B cell (primary cell): ENCODE measurements around the gene AFF3. TPM values are rescaled to one million over a fixed set of nuclear protein-coding genes. Genes with fewer than 3 reads are reported as not detected.

Experiments used
- ATAC-seq: fragments of 200-7000 bp; cut with Tn5 transposase; one replicate; pipeline ENCODE4 v1.10.0; 2021; ENCODE audit warnings: low read depth, mild to moderate bottlenecking, moderate number of reproducible peaks, moderate library complexity
- CTCF ChIA-PET: fragments of 350-600 bp; sonication (Branson Sonifier 250); formaldehyde crosslinking; loops from one replicate; lab custom pipeline; 2021; ENCODE audit warnings: antibody characterized with exemption, inconsistent platforms; lab: Charles Lee
- POLR2A ChIA-PET: fragments of 350-600 bp; sonication (Branson Sonifier 250); formaldehyde crosslinking; loops from one replicate; lab custom pipeline; 2021; ENCODE audit warnings: antibody characterized with exemption; lab: Charles Lee
- DNase-seq: peaks from one replicate; pipeline ENCODE4 v3.0.0; 2013
- H2AFZ ChIP-seq: 2 replicates; pipeline ENCODE4 v1.6.1; 2012; ENCODE audit warnings: mild to moderate bottlenecking, low read depth, low read length; ENCODE audit not compliant: insufficient read depth, poor library complexity, severe bottlenecking
- H3K27ac ChIP-seq, 2 donors: 1 replicate in 1 of 2; 2 replicates in 1 of 2; pipeline ENCODE4 v1.5.1; 2012 to 2013; ENCODE audit warnings: low read length in 2 of 2, mild to moderate bottlenecking in 2 of 2, moderate library complexity in 1 of 2
- H3K27me3 ChIP-seq, 4 experiments: fragments of 200-600 bp in 1 of 4; sonication (generic) in 1 of 4; replicated peaks in 1 of 4; 1 replicate in 2 of 4; 2 replicates in 2 of 4; pipeline versions ENCODE4 v1.6.1 to v1.7.0; 2013 to 2016; ENCODE audit warnings: low read length in 3 of 4, mild to moderate bottlenecking in 2 of 4, mixed read lengths in 1 of 4, moderate library complexity in 1 of 4; ENCODE audit not compliant: insufficient read depth in 4 of 4, control insufficient read depth in 3 of 4; ENCODE audit errors: control extremely low read depth in 1 of 4
- H3K36me3 ChIP-seq, 2 experiments: replicated peaks in 1 of 2; 1 replicate in 1 of 2; 2 replicates in 1 of 2; pipeline versions ENCODE4 v1.6.1 to v1.7.1; 2013; ENCODE audit warnings: low read length in 1 of 2; ENCODE audit not compliant: insufficient read depth in 2 of 2, control insufficient read depth in 1 of 2; ENCODE audit errors: control extremely low read depth in 1 of 2, extremely low read depth in 1 of 2
- H3K4me1 ChIP-seq, 2 donors: fragments of 200-600 bp in 1 of 2; sonication (generic) in 1 of 2; 1 replicate in 1 of 2; 2 replicates in 1 of 2; pipeline versions ENCODE4 v1.5.1 to v1.6.1; 2013 to 2017; ENCODE audit warnings: low read length in 2 of 2; ENCODE audit not compliant: control insufficient read depth in 2 of 2, insufficient read depth in 2 of 2
- H3K4me2 ChIP-seq: replicated peaks from 2 replicates; pipeline ENCODE3; 2012; ENCODE audit warnings: mild to moderate bottlenecking, low read depth, low read length; ENCODE audit not compliant: poor library complexity, severe bottlenecking
- H3K4me3 ChIP-seq, 5 experiments: fragments of 200-600 bp in 1 of 5; sonication (generic) in 1 of 5; 1 replicate in 3 of 5; 2 replicates in 2 of 5; pipeline versions ENCODE4 v1.5.1 to v1.7.0; 2011 to 2016; ENCODE audit warnings: low read length in 4 of 5, mild to moderate bottlenecking in 4 of 5, low read depth in 2 of 5, control low read depth in 1 of 5, moderate library complexity in 1 of 5; ENCODE audit not compliant: insufficient read depth in 1 of 5; ENCODE audit errors: control extremely low read depth in 1 of 5, extremely low read depth in 1 of 5
- H3K79me2 ChIP-seq: fragments of 200-600 bp; sonication (generic); one replicate; pipeline ENCODE4 v1.6.0; 2016; ENCODE audit warnings: low read length; ENCODE audit not compliant: control insufficient read depth, insufficient read depth
- H3K9ac ChIP-seq: fragments of 200-600 bp; sonication (generic); 2 replicates; pipeline ENCODE4 v1.6.1; 2017; ENCODE audit warnings: mild to moderate bottlenecking, low read length, moderate library complexity
- H3K9me3 ChIP-seq, 3 donors: one replicate each; pipeline versions ENCODE4 v1.6.1 to v1.7.1; 2013; ENCODE audit warnings: low read length in 2 of 3; ENCODE audit not compliant: control insufficient read depth in 2 of 3, insufficient read depth in 1 of 3; ENCODE audit errors: control extremely low read depth in 1 of 3
- H4K20me1 ChIP-seq: 2 replicates; pipeline ENCODE4 v1.6.0; 2012; ENCODE audit warnings: mild to moderate bottlenecking, low read length; ENCODE audit not compliant: insufficient read depth, control insufficient read depth, poor library complexity, severe bottlenecking
- H3K27ac Mint-ChIP-seq: one replicate; pipeline ENCODE4 v1.8.0; 2021; ENCODE audit warnings: mixed read lengths
- H3K27me3 Mint-ChIP-seq: one replicate; pipeline ENCODE4 v1.8.0; 2021; ENCODE audit warnings: mixed read lengths
- H3K4me1 Mint-ChIP-seq: one replicate; pipeline ENCODE4 v1.8.0; 2021; ENCODE audit warnings: mixed read lengths
- H3K4me3 Mint-ChIP-seq: one replicate; pipeline ENCODE4 v1.8.0; 2021; ENCODE audit warnings: mixed read lengths
- H3K9me3 Mint-ChIP-seq: one replicate; pipeline ENCODE4 v1.8.0; 2022; ENCODE audit warnings: mixed read lengths; ENCODE audit not compliant: insufficient read depth
- EZH2 ChIP-seq: IDR thresholded peaks from 2 replicates; pipeline ENCODE4 v1.6.1; 2012; ENCODE audit warnings: borderline replicate concordance, low read depth, mild to moderate bottlenecking, moderate library complexity, low read length; ENCODE audit not compliant: insufficient read depth, poor library complexity, severe bottlenecking
- WGBS: methylation state at CpG from one replicate; pipeline ENCODE4 v1.1.5; 2013; ENCODE audit warnings: missing lambda C conversion rate; ENCODE audit not compliant: insufficient coverage; 5-methylcytosine and 5-hydroxymethylcytosine counted together
- intact Hi-C: fragments of 100-400 bp; cut with micrococcal nuclease; formaldehyde crosslinking; loops from one replicate; pipeline ENCODE4 v1.10.0; 2022
- polyA plus RNA-seq: library from polyadenylated mRNA; depleted of rRNA; stranded (reverse); fragments of >200 nt; gene quantifications from 2 replicates; pipeline ENCODE4 v1.2.3, GENCODE V29; 2012
- total RNA-seq, 2 donors: library from RNA; stranded (reverse); fragments of 120-200 nt in 1 of 2; gene quantifications; 1 replicate in 1 of 2; 2 replicates in 1 of 2; pipeline versions ENCODE4 v1.2.3 to v1.2.4, GENCODE V29; 2013 to 2022
- TF ChIP-seq, protein P1 (sequence below): fragments of 200-600 bp; IDR thresholded peaks from one replicate; pipeline ENCODE4 v1.8.0; 2022; ENCODE audit warnings: antibody characterized with exemption, mild to moderate bottlenecking

Gene AFF3
- total and polyA plus RNA-seq, 2 donors (not counting 1 experiment from before 2014, with no cell fraction given) = 117 to 830 TPM

DNA sequence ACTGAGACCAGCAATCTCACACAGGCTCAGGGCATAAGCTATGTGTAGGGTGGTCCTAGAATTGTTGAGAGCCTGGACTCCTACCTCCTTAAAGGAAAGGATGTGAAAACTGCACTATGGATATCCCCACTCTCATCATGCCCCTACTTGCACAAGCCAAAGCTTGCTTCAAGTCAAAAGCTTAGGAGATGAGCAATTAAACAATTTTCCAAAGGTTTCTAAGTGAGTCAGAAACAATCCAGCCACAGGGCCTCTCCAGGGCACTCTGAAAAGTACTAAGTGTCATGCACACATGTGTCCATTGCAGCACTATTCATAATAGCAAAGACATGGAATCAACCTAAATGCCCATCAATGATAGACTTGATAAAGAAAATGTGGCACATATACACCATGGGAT is 215.4 kb downstream of the AFF3 start:
- H3K4me1 Mint-ChIP-seq = peaks cover 83% of the 10 kb centered on the region
- H3K27ac ChIP-seq = peak overlapping the region; percentile 80 to 93
- ATAC-seq (no peak), DNase-seq (no peak)
- H3K4me3 Mint-ChIP-seq = peak overlapping the region; percentile 29
- H3K27me3 ChIP-seq = no peaks in the 10 kb centered on the region
- no peaks in the 10 kb centered on the region for H3K9me3 Mint-ChIP-seq
- H3K4me2 ChIP-seq = peak overlapping the region; percentile 14
- ChIA-PET CTCF (interaction anchor here (1.7 kb wide), 1 partner anchor 321 kb away, joined by 4 read pairs; no protein-coding TSS in a partner anchor), POLR2A (no interaction called here)
- H3K27ac Mint-ChIP-seq = peak overlapping the region; percentile 66
- peaks cover 92% of the 10 kb centered on the region for H3K79me2 ChIP-seq
- peaks cover 55 to 68% of the 10 kb centered on the region in 2 donors for H3K4me1 ChIP-seq
- H3K4me3 ChIP-seq = no peak overlapping the region
- intact Hi-C loops = loop anchor here (10.0 kb wide), 2 partner anchors 318 to 468 kb away; no protein-coding TSS in a partner anchor
- H2AFZ ChIP-seq = no peak overlapping the region
- H3K36me3 ChIP-seq = peaks cover 5 to 33% of the 10 kb centered on the region in 2 experiments
- H3K9me3 ChIP-seq = peaks cover 0 to 4% (median 0%) of the 10 kb centered on the region in 3 donors
- H4K20me1 ChIP-seq = peaks cover 35% of the 10 kb centered on the region
- TF ChIP-seq, protein P1, sequence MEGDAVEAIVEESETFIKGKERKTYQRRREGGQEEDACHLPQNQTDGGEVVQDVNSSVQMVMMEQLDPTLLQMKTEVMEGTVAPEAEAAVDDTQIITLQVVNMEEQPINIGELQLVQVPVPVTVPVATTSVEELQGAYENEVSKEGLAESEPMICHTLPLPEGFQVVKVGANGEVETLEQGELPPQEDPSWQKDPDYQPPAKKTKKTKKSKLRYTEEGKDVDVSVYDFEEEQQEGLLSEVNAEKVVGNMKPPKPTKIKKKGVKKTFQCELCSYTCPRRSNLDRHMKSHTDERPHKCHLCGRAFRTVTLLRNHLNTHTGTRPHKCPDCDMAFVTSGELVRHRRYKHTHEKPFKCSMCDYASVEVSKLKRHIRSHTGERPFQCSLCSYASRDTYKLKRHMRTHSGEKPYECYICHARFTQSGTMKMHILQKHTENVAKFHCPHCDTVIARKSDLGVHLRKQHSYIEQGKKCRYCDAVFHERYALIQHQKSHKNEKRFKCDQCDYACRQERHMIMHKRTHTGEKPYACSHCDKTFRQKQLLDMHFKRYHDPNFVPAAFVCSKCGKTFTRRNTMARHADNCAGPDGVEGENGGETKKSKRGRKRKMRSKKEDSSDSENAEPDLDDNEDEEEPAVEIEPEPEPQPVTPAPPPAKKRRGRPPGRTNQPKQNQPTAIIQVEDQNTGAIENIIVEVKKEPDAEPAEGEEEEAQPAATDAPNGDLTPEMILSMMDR = no peak
- no peak for TF ChIP-seq EZH2
- no peaks in the 10 kb centered on the region for H3K27me3 Mint-ChIP-seq
- H3K9ac ChIP-seq = no peak overlapping the region

DNA sequence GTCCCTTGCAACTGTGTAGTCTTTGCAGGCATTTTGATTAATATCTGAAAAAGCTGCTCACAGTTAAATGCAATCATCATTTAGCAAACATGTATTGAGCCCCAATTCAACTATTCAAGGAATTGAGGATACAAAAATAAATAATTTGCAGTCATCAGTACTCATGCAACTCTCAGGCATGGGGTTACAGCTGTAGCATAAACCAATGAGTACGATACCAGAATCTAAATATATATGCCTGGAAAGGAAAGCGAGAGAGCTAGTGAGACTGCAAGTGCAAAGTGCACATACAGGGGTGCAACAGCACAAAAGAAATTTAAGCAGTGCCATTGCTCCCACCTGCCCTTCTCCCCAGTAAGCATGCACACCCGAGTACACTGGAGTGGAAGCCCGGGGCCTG is 216.4 kb downstream of the AFF3 start:
- intact Hi-C loops = loop anchor here (10.0 kb wide), 2 partner anchors 319 to 469 kb away; no protein-coding TSS in a partner anchor
- H3K9me3 Mint-ChIP-seq = no peaks in the 10 kb centered on the region

More for the DNA sequence above, 216.4 kb downstream of the AFF3 start:
- TF ChIP-seq EZH2 = no peak
- TF ChIP-seq, protein P1 = no peak
- H3K4me3 ChIP-seq = no peak overlapping the region
- peaks cover 92% of the 10 kb centered on the region for H3K79me2 ChIP-seq
- POLR2A ChIA-PET = no interaction called here
- H3K27ac ChIP-seq = peak overlapping the region in 1 of 2 donors; percentile 61
- Mint-ChIP-seq H3K4me3 (no peak overlapping the region), H3K4me1 (peaks cover 82% of the 10 kb centered on the region), H3K27ac (peak overlapping the region; percentile 74), H3K27me3 (no peaks in the 10 kb centered on the region)
- 95% methylated on average over 2 of the region's 4 CpGs for WGBS
- H3K27me3 ChIP-seq = no peaks in the 10 kb centered on the region
- ATAC-seq = no peak
- peaks cover 2 to 32% of the 10 kb centered on the region in 2 experiments for H3K36me3 ChIP-seq
- no peak overlapping the region for H3K4me2 ChIP-seq
- peaks cover 45% of the 10 kb centered on the region for H4K20me1 ChIP-seq
- CTCF ChIA-PET = no interaction called here
- H3K9ac ChIP-seq = no peak overlapping the region
- H2AFZ ChIP-seq = no peak overlapping the region
- H3K9me3 ChIP-seq = peaks cover 0 to 4% (median 0%) of the 10 kb centered on the region in 3 donors
- no peak for DNase-seq
- H3K4me1 ChIP-seq = peaks cover 62 to 68% of the 10 kb centered on the region in 2 donors
